ENCODE measurements around the gene PARP12. TPM values are rescaled to one million over a fixed set of nuclear protein-coding genes. Genes with fewer than 3 reads are reported as not detected.

PARP12 gene
- total and polyA plus RNA-seq, 10 of the 15 experiments (the other 5 are each of a cell fraction or from before 2014, with no cell fraction given) = 0.98 to 51.8 (median 18.0) TPM

DNA sequence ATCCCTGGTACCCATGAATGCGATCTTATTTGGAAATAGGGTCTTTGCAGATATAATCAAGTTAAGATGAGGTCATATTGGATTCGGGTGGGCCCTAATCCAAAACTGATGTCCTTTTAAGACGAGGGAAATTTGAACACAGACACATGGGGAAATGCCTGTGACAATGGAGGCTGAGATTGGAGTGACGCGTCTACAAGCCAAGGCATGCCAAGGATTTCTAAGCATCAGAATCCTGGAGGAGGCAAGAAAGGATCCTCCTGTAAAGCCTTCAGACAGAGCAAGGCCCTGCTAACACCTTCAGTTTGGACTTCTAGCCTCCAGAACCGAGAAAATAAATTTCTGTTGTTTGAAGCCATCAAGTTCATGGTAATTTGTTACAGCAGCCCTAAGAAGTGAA lies 18.5 kb downstream of the PARP12 start:
- no peak overlapping the region for H3K4me3 ChIP-seq
- no peaks in the 10 kb centered on the region for H3K4me1 ChIP-seq (ENCODE audit: control insufficient read depth, insufficient read depth, low read length)
- CTCF ChIA-PET = interaction anchor here (1.2 kb wide), 1 partner anchor 442 kb away, joined by 4 read pairs; no protein-coding TSS in a partner anchor
- H3K27me3 ChIP-seq (replicated peaks in 1 of 2; ENCODE audit: control insufficient read depth in 2 of 2, insufficient read depth in 2 of 2, low read length in 1 of 2) = no peaks in the 10 kb centered on the region
- in situ Hi-C loops (cut with MboI) = no loop called here
- no TSS peak for BruUV-seq (replicated peaks)
- no peak overlapping the region for H3K4me2 ChIP-seq (ENCODE audit: control insufficient read depth, insufficient read depth)
- FAIRE-seq (no peak), DNase-seq (ENCODE audit: low read depth, low spot score) (no peak), ATAC-seq (no peak)
- SMC1A ChIA-PET (ENCODE audit: uncharacterized antibody, unreplicated experiment) = interaction anchor here (0.6 kb wide), 1 partner anchor 140 kb away, joined by 3 read pairs; no protein-coding TSS in a partner anchor
- POLR2A ChIA-PET = no interaction called here
- no peak overlapping the region for H3K27ac ChIP-seq (ENCODE audit: control insufficient read depth, insufficient read depth)
- no peak overlapping the region for H3K9ac ChIP-seq (ENCODE audit: control insufficient read depth, insufficient read depth, low read length)
- WGBS (ENCODE audit: insufficient coverage, insufficient replicate concordance, low lambda C conversion rate, missing lambda C conversion rate) = 79% methylated on average over 6 of the region's 6 CpGs
- RAD21 ChIA-PET (ENCODE audit: unreplicated experiment) = no interaction called here
- no peak for TF ChIP-seq PAX5 (IDR thresholded peaks at IDR 0.05; ENCODE audit: borderline replicate concordance, low read depth, low read length)
- TF ChIP-seq TAF1 (IDR thresholded peaks at IDR 0.05; ENCODE audit: borderline replicate concordance, low read depth, low read length) = no peak
- TF ChIP-seq, protein P1, sequence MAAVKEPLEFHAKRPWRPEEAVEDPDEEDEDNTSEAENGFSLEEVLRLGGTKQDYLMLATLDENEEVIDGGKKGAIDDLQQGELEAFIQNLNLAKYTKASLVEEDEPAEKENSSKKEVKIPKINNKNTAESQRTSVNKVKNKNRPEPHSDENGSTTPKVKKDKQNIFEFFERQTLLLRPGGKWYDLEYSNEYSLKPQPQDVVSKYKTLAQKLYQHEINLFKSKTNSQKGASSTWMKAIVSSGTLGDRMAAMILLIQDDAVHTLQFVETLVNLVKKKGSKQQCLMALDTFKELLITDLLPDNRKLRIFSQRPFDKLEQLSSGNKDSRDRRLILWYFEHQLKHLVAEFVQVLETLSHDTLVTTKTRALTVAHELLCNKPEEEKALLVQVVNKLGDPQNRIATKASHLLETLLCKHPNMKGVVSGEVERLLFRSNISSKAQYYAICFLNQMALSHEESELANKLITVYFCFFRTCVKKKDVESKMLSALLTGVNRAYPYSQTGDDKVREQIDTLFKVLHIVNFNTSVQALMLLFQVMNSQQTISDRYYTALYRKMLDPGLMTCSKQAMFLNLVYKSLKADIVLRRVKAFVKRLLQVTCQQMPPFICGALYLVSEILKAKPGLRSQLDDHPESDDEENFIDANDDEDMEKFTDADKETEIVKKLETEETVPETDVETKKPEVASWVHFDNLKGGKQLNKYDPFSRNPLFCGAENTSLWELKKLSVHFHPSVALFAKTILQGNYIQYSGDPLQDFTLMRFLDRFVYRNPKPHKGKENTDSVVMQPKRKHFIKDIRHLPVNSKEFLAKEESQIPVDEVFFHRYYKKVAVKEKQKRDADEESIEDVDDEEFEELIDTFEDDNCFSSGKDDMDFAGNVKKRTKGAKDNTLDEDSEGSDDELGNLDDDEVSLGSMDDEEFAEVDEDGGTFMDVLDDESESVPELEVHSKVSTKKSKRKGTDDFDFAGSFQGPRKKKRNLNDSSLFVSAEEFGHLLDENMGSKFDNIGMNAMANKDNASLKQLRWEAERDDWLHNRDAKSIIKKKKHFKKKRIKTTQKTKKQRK (IDR thresholded peaks at IDR 0.05; ENCODE audit: low read depth, low read length) = no peak
- TF ChIP-seq RFX5 (IDR thresholded peaks at IDR 0.05; ENCODE audit: low read depth, low read length) = no peak
- no peak for TF ChIP-seq SUZ12 (IDR thresholded peaks at IDR 0.05; ENCODE audit: unreplicated experiment)
- no peak for TF ChIP-seq EGR1 (IDR thresholded peaks at IDR 0.05; ENCODE audit: borderline replicate concordance in 1 of 2, low read depth in 2 of 2, low read length in 2 of 2)
- TF ChIP-seq ZSCAN29 (IDR thresholded peaks at IDR 0.05) = no peak
- TF ChIP-seq MYC (IDR thresholded peaks at IDR 0.05; ENCODE audit: insufficient read depth, insufficient read length, insufficient replicate concordance, low read length, severe bottlenecking) = no peak
- no peak for TF ChIP-seq HDGF (IDR thresholded peaks at IDR 0.05)
- TF ChIP-seq IKZF2 (IDR thresholded peaks at IDR 0.05) = no peak
- no peak for TF ChIP-seq KLF5 (IDR thresholded peaks at IDR 0.05; ENCODE audit: partially characterized antibody)
- TF ChIP-seq SP1 (IDR thresholded peaks at IDR 0.05; ENCODE audit: low read depth, low read length) = no peak
- no peak for TF ChIP-seq DPF2 (IDR thresholded peaks at IDR 0.05)
- no peak for TF ChIP-seq EP300 (IDR thresholded peaks at IDR 0.05; ENCODE audit: borderline replicate concordance in 1 of 2, control insufficient read depth in 1 of 2, low read depth in 2 of 2, low read length in 2 of 2)
- no peak for TF ChIP-seq SREBF1 (IDR thresholded peaks at IDR 0.05; ENCODE audit: low read length)
- no peak for TF ChIP-seq SREBF2 (IDR thresholded peaks at IDR 0.05; ENCODE audit: low read length)
- no peaks in the 10 kb centered on the region for H4K20me1 ChIP-seq (ENCODE audit: control insufficient read depth, insufficient read depth)
- no peaks in the 10 kb centered on the region for H3K9me3 ChIP-seq (replicated peaks; ENCODE audit: control insufficient read depth, insufficient read depth, low read length)
- H3K79me2 ChIP-seq (ENCODE audit: control insufficient read depth, insufficient read depth, low read length) = no peaks in the 10 kb centered on the region
- H3K36me3 ChIP-seq (ENCODE audit: control insufficient read depth in 2 of 2, insufficient read depth in 2 of 2, low read length in 1 of 2) = peaks cover 0 to 3% of the 10 kb centered on the region in 2 experiments; a peak in 1 of 4 replicates
- intact Hi-C loops (cut with micrococcal nuclease; ENCODE audit: unreplicated experiment) = no loop called here
- H2AFZ ChIP-seq (ENCODE audit: control insufficient read depth, low read depth, low read length) = no peak overlapping the region
